NCI-H69 (cell line): Measurements from ENCODE around the gene BPIFB3.
"Not testable (repeated sequence)": the region's sequence is repeated elsewhere in the genome, so short reads cannot be mapped to it uniquely, and the experiment has no call there.

Experiments
- DNase-seq: peaks from one replicate; lab custom pipeline; 2025; lab: John Stamatoyannopoulos, UW

BPIFB3 gene

DNA sequence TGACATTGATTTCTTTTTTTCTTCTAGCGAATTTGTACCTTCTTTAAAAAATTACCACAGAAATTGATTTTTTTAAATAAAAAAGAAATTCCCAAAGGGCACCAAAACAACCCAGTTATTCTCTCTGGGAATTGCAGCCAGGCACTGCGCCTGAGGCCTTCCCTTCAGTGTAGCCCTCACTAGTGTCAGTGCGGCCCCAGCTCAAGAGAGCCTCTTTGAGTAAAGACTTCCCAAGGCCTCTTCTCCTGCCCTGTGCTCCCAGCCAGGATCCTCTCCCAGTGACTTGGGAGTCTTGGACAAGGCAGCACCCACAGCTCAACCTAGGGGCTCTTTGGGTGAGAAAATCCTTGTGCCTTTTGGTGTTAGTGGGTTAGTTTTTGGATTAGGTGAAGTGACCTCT, 67.2 kb downstream of the BPIFB3 start:
- DNase-seq = no peak

GRCh38 chr20:33122297-33122696, 68.6 kb downstream of the BPIFB3 start:
- DNase-seq = not testable (repeated sequence)
